IPS-11a (cell line): ENCODE data around the gene ARHGAP10.
"Not testable (repeated sequence)": the region's sequence is repeated elsewhere in the genome, so short reads cannot be mapped to it uniquely, and the experiment has no call there.

Source experiments
- H3K4me3 ChIP-seq: one replicate; pipeline ENCODE4 v1.5.1; 2013; ENCODE audit warnings: low read depth, low read length, control low read depth

Gene ARHGAP10

GRCh38 chr4:148078061-148078460 lies 346.2 kb downstream of the ARHGAP10 start:
- no peak overlapping the region for H3K4me3 ChIP-seq

- H3K4me3 ChIP-seq, result no peak overlapping the region
Measured at GRCh38 chr4:148079961-148080360, 348.1 kb downstream of the ARHGAP10 start.

GRCh38 chr4:148081267-148081666 lies 349.4 kb downstream of the ARHGAP10 start:
- H3K4me3 ChIP-seq, result no peak overlapping the region

- H3K4me3 ChIP-seq, result no peak overlapping the region
Measured at GRCh38 chr4:148081745-148082144, 349.9 kb downstream of the ARHGAP10 start.

- H3K4me3 ChIP-seq, result not testable (repeated sequence)
Measured at GRCh38 chr4:148083073-148083472, 351.2 kb downstream of the ARHGAP10 start.

- no peak overlapping the region for H3K4me3 ChIP-seq
Measured at GRCh38 chr4:148089624-148090023, 357.7 kb downstream of the ARHGAP10 start.

- no peak overlapping the region for H3K4me3 ChIP-seq
Measured at GRCh38 chr4:148090029-148090428, 358.1 kb downstream of the ARHGAP10 start.

- H3K4me3 ChIP-seq, result no peak overlapping the region
Measured at GRCh38 chr4:148090503-148091476, 358.9 kb downstream of the ARHGAP10 start.

GRCh38 chr4:148091896-148092295 lies 360.0 kb downstream of the ARHGAP10 start:
- no peak overlapping the region for H3K4me3 ChIP-seq

GRCh38 chr4:148092316-148093014 lies 360.6 kb downstream of the ARHGAP10 start:
- H3K4me3 ChIP-seq, result no peak overlapping the region

- no peak overlapping the region for H3K4me3 ChIP-seq
Measured at GRCh38 chr4:148093065-148093464, 361.2 kb downstream of the ARHGAP10 start.

- H3K4me3 ChIP-seq, result no peak overlapping the region
Measured at GRCh38 chr4:148094149-148094548, 362.3 kb downstream of the ARHGAP10 start.

- H3K4me3 ChIP-seq, result no peak overlapping the region
Measured at GRCh38 chr4:148095346-148095923, 363.5 kb downstream of the ARHGAP10 start.

GRCh38 chr4:148097801-148098200 lies 365.9 kb downstream of the ARHGAP10 start:
- no peak overlapping the region for H3K4me3 ChIP-seq

GRCh38 chr4:148101235-148101634 lies 369.3 kb downstream of the ARHGAP10 start:
- H3K4me3 ChIP-seq, result no peak overlapping the region

- H3K4me3 ChIP-seq, result no peak overlapping the region
Measured at GRCh38 chr4:148101790-148102189, 369.9 kb downstream of the ARHGAP10 start.

- H3K4me3 ChIP-seq, result no peak overlapping the region
Measured at GRCh38 chr4:148103597-148104355, 371.9 kb downstream of the ARHGAP10 start.

GRCh38 chr4:148108766-148109165 lies 376.9 kb downstream of the ARHGAP10 start:
- no peak overlapping the region for H3K4me3 ChIP-seq

GRCh38 chr4:148109216-148109615 lies 377.3 kb downstream of the ARHGAP10 start:
- H3K4me3 ChIP-seq, result no peak overlapping the region

- no peak overlapping the region for H3K4me3 ChIP-seq
Measured at GRCh38 chr4:148110169-148110568, 378.3 kb downstream of the ARHGAP10 start.
